GM12891 (cell line): Measurements from ENCODE around the gene COQ2.

Experiments
- POLR2A ChIP-seq: IDR thresholded peaks from 2 replicates; pipeline ENCODE4 v1.6.1; 2011; ENCODE audit warnings: low read depth, low read length, control low read depth
- POLR2AphosphoS5 ChIP-seq: IDR thresholded peaks from 2 replicates; pipeline ENCODE4 v1.6.1; 2011; ENCODE audit warnings: low read depth, low read length, control low read depth

DNA sequence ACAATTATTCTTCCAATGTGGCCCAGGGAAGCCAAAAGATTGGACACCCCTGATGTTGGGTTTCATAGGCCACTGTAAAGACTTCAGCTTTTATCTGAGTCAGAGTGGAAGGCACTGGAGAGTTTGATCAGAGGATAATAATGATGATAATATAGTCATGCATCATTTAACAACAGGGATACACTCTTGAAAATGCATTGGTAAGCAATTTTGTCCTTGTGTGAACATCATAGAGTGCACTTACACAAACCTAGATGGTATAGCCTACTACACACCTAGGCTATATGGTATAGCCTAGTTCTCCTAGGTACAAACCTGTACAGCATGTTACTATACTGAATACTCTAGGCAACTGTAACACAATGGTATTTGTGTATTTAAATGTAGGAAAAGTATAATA, 70.5 kb downstream of the COQ2 start:
- TF ChIP-seq POLR2AphosphoS5: no peak
- TF ChIP-seq POLR2A: no peak
